Esophagus squamous epithelium (tissue), 4 donors: ENCODE data around the gene ZMYND8.

Experiments
- POLR2A ChIP-seq, 4 donors: fragments of 450-650 bp; IDR thresholded peaks; one replicate each; pipeline ENCODE4 v1.6.1; 2017; ENCODE audit warnings: antibody characterized with exemption in 4 of 4, mild to moderate bottlenecking in 4 of 4, moderate library complexity in 3 of 4
- TF ChIP-seq, protein P1 (sequence below), 6 experiments: fragments of 450-650 bp in 4 of 6; fragments of 200-600 bp in 2 of 6; sonication (generic) in 2 of 6; IDR thresholded peaks; one replicate each; pipeline ENCODE4 v1.5.1; 2016 to 2019; ENCODE audit warnings: antibody characterized with exemption in 6 of 6, mild to moderate bottlenecking in 4 of 6, moderate library complexity in 4 of 6

GRCh38 chr20:47191956-47192355, 164.5 kb downstream of the ZMYND8 start:
- TF ChIP-seq, protein P1, sequence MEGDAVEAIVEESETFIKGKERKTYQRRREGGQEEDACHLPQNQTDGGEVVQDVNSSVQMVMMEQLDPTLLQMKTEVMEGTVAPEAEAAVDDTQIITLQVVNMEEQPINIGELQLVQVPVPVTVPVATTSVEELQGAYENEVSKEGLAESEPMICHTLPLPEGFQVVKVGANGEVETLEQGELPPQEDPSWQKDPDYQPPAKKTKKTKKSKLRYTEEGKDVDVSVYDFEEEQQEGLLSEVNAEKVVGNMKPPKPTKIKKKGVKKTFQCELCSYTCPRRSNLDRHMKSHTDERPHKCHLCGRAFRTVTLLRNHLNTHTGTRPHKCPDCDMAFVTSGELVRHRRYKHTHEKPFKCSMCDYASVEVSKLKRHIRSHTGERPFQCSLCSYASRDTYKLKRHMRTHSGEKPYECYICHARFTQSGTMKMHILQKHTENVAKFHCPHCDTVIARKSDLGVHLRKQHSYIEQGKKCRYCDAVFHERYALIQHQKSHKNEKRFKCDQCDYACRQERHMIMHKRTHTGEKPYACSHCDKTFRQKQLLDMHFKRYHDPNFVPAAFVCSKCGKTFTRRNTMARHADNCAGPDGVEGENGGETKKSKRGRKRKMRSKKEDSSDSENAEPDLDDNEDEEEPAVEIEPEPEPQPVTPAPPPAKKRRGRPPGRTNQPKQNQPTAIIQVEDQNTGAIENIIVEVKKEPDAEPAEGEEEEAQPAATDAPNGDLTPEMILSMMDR (IDR thresholded peaks at IDR 0.05), result no peak
- TF ChIP-seq POLR2A (IDR thresholded peaks at IDR 0.05), result no peak
